Left renal cortex interstitium (tissue), 4 donors: ENCODE data around the gene SMAD7. TPM values are rescaled to one million over a fixed set of nuclear protein-coding genes. Genes with fewer than 3 reads are reported as not detected.

Experiments used
- DNase-seq, 4 donors: peaks; one replicate each; pipeline ENCODE4 v3.0.0-alpha.2; 2013; ENCODE audit warnings: low read depth in 4 of 4, low spot score in 2 of 4, missing footprints in 1 of 4
- polyA plus RNA-seq, 4 donors: library from polyadenylated mRNA; unstranded; fragments of 120-200 nt; gene quantifications; one replicate each; pipeline ENCODE4 v1.2.1, GENCODE V29; 2013; ENCODE audit not compliant: insufficient read length in 4 of 4

The SMAD7 gene
- polyA plus RNA-seq, 4 donors = 65.0 to 79.4 (median 70.0) TPM

DNA sequence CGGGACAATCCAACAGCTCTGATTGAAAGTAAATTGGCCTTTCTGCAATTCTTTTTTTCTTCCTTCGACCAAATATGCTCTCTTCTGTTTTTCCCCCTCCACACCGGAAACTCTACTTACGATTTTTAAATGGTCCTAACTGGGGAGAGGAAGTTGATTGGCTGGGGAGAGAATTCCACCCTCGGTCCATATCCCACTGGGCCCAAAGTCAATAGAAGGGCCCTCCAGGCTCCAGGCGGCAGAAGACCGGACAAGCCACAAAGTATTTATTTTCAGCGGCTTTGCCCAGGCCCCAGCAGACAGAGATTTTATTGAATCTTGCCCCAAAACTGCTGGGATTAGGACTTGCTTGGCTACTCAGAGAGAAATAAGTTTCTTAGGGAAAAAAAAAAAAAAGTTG is 37.1 kb upstream of the SMAD7 start:
- no peak for DNase-seq

DNA sequence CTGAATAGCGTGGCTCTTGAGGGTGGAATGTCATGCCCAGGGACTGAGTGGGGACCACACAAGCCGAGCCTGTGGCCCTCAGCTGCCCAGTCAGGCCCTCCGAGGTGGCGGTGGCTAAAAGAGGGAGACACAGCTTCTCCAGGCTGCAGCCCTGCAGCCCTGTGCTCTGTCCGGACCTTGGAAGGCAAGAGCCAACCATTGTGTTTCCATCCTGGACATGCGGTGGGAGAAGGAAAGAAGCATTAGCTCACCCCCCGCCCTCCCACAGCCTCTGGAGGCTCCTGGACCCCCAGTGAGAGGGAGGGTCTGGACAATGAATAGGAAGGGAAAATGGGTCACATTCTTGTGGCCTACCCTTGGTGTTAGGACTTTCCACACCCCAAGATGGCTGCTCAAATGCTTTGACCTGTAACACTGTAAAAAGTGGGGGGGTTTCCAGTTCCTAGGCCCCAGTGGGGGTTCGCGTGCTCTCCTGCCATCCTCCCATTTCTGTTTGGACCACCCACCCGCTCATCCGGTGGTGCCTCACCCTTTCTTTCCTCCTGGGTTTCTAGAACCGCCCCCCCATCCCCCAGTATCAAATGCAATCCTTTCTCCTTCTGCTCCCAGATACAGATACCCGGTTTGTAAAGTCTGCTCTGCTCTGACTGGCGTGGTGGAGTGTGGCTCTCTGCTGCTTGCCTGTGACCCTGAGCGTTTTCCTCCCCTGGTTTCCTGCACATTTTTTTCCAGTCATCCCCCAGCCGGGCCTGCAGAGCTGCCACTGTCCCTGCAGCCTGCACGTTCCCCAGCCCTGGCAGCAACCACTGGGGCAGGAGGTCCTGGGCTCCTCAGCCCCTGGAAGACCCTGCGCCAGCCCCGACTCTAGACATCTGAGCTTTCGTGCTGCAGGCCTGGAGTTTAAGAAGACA is 36.3 kb upstream of the SMAD7 start:
- no peak for DNase-seq

DNA sequence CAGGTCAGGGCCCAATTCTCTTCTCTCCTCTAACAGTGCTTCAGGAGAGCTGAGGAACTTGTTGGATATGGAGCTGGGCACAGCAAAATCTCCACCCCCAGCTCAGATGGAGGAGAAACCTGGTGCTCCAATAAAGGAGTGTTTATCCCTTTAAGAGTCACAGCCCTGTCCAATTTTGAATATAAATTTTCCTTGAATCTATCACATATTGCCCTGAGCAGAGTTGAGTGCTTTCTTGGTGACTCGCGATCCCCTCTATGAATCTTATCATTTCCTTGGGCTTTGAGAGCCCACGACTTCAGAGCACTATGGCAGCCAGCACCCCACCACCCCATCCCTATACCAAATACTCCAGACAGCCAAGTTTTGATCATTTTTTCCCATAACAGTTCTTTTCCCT is 34.4 kb upstream of the SMAD7 start:
- DNase-seq = no peak

DNA sequence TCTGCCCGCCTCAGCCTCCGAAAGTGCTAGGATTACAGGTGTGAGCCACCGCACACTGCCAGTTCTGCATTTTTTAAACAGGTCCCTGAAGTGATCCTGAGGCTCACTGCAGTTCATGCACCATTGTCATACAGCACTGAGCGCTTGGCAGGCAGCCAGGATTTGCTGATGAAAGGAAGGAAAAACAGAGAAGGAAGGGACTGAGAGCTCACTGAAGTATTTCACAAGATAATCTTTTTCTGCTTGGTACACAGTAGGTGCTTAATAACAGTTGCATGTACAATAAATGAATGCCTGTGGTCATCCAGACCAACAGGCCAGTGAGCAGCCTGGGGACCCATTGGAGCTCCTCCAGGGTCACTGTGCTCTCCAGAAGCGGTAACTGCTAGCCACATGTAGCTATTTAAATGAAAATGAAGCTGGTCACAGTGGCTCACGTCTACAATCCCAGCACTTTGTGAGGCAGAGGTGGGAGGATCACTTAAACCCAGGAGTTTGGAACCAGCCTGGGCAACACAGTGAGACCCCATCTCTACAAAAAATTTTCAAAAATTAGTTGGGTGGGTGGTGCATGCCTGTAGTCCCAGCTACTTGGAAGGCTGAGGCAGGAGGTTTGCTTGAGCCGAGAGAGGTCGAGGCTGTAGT is 33.1 kb upstream of the SMAD7 start:
- DNase-seq = no peak

DNA sequence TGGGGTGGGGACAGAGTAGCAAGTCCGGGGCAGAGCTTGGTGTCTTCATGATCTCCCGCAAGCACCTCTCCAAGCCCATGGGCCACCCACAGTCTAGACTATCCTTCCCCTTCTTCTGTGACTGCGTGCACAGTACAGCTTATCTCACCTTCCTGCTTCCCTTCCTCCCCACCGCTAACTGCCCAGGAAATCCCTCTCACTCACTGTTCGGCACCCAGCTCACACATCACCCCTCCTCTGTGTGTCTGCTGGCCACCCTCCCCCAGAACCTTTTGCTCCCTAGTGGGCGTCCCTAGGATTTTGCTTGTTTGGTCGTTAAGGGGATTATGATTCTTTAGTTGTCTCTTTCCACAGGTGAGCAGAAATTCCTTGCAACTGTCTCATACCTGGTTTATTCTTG is 31.5 kb upstream of the SMAD7 start:
- DNase-seq = no peak

DNA sequence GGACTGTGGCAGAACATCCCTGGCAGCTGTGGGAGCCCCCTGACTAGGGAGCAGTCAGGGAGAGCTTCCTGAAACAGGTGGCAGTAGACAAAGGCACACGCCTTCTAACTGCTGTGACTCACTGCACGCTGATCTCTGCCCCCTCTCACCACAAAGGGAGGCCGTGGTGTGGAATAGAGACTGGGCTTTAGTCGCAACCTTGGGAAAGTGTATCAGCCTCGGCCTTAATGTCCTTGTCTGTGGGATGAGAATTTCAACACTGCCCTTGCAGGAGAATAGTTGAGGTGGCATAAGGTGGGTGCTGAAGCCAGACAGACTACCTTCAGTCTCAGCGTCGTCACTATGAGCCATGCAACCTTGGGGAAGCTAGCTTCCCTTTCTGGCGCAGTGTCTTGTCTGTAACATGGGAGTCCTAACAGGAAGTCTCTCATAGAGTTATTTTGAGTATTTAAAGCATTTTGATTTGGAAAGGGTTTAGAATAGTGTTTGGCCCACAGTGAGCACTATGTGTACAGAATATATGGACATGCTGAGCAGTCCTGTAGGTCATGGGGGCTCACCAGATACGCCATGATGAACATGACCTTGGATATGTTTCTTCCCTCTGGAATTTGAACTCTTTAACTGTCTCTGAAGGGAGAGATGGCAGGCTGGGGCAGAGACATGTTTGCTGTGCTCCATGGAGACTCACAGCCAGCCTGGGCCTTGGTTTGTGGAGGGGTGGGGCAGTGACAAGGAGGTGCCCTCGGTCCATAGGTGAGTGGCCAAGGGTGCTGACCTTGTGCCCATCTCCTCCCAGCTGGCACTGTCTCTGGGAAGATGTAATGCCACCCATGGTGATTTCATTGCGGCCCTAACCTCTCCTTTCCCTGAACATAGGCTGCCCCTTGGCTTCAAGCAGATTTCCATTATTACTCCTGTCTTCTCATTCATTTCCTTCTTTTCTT is 29.5 kb upstream of the SMAD7 start:
- no peak for DNase-seq

DNA sequence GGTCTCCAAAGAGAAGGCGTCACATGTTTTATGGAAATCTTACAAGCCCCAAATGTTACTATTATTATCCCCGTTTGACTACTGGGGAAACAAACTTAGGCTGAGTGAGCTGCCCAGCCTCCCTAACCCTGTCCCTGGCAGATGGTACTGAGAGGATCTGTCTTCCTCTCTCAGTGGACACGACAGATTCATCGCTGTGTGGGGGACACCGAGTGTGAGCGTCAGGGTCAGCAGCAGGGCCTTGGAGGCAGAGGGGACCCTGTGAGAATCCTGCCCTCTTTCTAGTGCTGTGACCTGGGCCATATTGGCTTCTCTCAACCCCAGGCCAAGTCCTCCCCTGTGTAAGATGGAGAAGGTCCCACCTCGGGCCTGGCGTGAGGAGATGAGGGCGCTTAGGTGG is 27.1 kb upstream of the SMAD7 start:
- no peak for DNase-seq

DNA sequence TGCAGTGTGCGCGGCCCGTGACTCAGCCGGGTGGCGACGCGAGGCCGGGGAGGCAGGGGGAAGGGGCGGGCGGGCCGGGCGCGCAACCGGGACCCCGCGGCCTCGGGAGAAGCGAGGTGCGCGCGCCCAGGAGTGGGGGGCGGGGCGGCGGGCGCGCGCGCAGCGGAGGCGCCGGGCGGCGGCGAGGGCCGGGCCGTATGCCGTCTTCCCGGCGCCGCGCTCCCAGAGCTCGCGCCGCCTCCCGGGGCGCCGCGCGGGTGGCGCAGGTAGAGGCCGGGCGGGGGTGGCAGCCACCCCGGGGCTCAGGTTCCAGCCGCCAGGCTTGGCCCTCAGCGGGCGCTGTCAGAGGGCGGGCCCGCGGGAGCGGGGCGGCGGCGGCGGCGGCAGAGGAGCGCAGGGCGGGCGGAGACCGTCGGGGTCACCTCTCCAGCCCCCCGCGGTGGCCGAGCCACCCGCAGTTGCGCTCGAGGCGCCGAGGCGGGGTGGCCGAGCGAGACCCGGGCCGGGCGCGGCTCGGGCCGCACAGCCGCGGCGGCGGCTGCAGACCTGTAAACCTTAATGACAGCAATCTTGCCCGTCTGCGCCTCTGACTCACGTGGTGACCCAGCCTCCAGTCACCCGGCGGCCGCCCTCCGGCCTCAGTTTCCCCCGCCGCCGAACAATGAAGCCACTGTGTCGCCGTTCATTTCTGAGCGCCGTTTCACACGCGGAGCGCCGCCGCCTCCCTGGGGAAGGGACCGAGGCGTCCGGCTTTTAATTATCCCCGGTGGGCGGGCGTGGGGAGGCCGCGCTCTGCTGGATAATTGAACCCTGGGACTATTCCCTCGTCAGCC is 25.3 kb upstream of the SMAD7 start:
- DNase-seq = no peak

DNA sequence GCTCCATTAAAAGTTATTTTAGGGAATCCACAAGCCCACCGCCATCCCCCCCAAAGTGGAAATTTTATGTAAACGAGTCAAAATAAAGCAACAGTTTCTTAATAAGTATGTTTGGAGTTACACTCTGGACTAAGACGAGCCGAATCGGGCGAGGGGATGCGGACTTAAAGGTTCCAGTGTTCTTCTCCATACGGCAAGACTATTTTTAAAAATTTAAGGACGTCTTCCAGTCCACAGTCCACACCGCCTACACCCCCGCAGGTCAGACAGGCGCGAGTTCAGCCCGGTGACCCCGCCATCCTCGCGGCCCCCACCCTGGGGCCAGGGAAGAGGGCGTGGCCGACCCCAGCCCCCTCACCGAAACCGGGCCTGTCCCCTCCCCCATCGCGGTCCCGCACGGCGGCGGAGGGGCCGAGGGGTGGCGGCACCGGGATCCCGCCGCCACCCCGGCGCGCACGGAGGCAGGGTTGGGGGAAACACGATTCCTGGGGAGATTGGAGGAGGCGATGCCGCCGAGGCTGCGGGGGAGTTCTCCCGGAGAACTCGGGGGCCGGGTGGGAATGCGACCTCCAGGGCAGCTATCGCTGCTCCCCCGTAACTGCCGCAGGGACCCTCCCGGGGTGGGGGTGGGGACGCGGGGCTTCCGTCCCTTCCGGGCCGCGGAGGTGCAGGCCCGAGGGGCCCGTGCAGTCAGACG is 24.5 kb upstream of the SMAD7 start:
- DNase-seq = no peak

DNA sequence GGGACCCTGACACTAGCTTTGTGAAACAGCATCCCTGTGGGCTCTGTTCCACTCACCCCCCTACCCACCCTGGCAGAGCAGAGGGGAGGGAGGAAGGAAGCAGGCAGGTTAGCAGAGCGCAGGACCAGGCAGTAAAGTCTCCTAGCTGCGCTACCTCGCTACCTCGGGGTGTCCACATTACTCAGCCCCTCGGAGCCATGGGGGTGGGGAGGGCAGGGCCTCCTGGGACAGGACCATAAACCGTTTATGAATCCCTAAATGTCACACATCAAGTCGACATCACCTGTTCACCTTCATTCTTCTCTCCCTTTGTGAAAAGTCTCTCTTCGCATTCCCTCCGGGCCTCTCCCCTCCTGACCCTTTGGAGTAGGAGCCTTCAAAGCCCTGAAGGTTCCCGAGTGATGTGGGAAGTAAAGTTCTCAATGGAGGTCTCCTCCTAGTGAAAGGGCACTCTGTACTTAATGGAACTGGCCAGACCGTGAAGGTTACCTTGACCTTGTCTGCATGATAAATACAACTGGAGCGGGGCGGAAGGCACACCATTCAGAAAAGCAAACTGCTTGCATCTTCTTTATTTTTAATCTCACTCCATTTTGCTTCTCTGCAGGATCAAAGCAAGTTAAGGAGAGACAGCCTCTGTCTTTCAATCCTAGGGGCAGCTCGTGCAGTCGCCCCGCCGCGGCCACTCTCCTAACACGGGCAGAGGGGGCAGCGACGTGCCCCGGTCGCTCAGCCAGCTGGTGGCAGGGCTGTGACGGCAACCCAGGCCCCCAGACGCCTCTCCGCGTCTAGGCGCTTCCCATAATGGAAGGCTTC is 23.7 kb upstream of the SMAD7 start:
- DNase-seq = no peak

DNA sequence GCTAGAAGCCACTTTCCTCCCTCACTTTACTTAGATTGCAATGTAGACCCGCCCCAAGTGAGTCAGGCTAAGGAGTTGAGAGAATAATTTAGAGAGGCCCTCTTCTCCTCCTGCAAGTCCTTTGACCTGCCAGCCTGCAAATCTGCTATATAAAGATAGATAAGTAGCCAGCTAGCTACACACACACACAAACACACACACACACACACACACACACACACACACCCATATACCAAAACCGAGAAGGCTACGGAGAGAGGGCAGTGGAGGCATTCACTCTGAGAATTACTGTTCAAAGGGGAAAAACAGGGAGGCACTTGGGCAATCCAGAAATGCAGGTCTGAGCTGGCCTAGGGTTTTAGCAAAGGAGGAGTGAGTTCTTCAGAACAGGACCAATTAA is 23.0 kb upstream of the SMAD7 start:
- no peak for DNase-seq

DNA sequence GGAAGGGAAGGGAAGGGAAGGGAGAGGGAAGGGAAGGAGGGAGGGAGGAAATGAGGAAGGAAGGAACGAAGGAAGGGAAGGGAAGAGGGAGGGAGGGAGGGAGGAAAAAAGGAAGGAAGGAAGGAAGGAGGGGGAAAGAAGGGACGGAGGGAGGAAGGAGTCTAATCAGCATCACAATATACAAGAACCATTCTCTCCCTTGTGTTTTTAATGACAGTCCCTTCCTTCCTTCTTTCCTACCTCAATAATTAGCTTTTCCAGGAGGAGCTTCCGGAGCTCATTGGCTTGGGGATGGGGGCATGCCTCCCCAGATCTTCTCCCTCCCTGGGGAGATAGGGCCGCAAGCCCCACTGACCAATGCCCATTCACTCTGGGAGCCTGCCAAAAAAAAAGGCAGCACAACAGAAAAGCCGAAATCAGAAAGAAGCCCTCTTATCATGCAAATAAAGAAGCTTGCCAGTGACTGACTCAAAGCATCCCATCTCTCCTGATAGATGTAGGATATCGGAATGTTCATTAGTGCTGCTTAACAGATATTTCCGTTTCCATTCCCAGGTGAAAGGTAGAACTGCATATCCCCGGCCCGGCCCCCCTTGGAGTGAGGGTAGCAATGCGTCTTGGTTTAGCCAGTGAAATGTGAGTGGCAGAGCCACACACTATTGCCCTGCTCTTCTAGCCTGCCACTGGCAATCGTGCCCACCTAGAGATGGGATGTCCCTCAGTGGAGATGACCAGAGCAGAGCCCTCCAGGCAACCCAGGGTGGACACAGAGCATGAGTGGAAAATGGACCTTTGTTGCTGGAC is 17.8 kb upstream of the SMAD7 start:
- DNase-seq = no peak

DNA sequence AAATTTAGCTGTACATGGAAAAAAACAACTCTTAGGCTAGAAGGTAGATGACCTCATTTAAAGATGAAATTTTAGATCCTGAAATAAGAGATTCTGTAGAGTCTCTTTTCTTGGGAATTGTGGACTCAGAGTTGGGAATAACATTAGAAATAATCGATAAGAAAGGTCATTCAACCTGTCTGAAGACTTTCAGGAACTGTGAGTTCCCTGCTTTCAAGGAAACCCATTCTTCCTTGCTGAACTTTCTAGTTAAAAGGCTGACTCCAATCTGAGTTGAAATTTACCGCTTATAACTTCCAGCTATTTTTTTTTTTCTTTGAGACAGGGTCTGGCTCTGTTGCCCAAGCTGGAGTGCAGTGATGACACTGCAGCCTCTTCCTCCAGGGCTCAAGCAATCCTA is 16.8 kb upstream of the SMAD7 start:
- DNase-seq = no peak

DNA sequence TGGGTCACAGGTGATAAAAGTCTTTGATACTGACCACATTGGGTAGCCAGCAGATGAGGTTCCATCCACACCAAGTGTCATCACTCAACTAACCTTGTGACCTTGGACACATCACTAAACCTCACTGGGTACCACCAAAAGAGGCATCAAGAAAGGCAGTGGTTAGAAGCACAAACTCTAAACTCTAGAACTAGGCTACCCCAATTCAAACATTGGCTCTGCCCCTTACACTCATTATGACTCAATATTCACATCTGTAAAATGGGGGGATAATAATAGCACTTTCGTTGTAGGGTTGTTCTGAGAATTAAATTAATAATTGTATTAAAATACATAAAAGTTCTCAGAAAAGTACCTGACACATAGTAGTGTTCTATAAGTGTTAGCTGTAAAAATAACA is 15.8 kb upstream of the SMAD7 start:
- no peak for DNase-seq

DNA sequence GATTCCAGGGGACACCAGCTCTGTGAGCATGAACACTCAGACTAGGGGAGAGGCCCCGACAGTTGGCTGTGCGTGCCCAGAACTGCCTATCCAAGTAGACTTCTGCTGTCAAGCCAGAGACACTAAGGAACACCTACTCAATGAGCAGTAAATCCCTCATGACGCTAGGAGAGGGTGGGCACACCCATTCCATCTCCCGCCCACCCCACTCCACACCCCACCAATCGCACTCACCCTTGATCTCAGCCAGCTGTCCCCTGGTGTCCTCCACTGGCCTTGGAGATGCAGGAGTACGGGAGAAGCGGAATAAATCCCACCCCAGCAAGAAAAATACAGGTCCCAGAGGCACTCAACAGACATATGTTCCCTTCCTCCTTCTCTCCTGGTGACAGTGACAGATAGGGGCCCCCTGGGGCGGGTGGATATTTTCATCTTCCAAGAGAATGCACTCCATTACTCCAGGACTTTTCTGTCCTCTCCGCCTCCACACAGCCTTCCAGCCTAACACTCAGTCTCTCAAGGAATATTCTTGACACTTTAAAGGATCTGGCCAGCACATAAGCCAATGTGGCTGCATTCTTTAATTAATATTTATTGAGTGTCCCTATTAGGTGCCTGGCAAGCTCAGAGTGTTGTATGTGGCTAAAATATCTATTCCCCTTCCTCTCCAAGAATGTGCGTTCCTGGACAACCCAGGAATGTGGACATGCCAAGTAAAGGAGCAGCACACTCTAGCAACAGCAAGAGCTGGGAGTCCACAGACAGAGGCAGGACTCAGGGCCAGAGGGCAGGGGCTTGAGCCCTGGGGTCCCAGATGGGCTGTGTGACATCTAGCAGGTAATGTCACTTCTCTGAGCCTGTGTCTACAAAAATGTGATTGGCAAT is 13.1 kb upstream of the SMAD7 start:
- DNase-seq = no peak

DNA sequence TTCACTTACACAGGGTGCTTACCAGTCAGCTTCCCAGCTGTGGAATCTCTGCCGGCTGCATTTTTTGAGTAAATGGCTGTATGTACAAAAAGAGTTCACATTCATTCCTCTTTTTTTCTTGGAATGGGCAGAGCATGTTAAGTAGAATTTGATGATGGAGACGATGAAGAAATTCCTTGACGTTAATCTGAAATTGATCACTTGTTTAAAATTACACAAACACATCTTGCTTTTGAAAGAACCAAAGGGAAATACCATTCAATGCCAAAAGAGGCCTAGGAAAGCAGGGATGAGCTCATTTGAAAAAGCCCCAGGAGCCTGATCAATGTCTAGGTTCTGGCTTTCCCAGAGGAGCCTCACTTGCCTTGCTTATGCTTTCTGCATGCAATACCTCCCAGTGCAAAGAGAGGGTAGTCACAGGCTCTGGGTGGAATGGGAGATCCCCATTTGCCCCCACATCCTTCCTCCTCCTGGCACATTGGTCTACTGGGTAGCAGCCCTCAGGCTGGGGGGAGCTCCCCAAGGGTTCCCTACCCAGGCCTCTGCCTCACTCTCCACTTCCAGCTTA is 12.3 kb upstream of the SMAD7 start:
- no peak for DNase-seq
